ENCODE measurements around the gene PHKB. TPM values are rescaled to one million over a fixed set of nuclear protein-coding genes. Genes with fewer than 3 reads are reported as not detected.

Gene PHKB
- total and polyA plus RNA-seq, 3 donors from 2014 or later = 66.7 to 168 (median 136) TPM

DNA sequence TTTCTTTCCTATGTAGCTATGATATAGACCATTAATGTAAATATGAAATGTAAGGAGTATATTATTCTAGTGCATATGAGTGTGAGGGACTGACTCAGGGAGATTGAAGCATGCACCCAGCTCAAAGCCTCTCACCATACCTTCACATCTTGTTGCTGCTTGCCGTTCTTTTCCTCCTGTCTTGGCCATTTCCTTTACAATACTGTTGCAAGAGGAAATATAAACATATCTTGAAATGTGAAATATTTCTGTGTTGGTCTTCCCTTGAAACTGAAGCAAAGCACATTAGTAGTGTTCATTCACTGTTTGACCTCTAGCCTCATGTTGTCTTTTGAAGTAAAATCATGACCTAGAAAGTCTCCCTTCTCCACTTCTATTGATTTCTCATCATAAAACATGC, 46.6 kb downstream of the PHKB start:
- H3K9me3 ChIP-seq = no peaks in the 10 kb centered on the region
- TF ChIP-seq, protein P1, sequence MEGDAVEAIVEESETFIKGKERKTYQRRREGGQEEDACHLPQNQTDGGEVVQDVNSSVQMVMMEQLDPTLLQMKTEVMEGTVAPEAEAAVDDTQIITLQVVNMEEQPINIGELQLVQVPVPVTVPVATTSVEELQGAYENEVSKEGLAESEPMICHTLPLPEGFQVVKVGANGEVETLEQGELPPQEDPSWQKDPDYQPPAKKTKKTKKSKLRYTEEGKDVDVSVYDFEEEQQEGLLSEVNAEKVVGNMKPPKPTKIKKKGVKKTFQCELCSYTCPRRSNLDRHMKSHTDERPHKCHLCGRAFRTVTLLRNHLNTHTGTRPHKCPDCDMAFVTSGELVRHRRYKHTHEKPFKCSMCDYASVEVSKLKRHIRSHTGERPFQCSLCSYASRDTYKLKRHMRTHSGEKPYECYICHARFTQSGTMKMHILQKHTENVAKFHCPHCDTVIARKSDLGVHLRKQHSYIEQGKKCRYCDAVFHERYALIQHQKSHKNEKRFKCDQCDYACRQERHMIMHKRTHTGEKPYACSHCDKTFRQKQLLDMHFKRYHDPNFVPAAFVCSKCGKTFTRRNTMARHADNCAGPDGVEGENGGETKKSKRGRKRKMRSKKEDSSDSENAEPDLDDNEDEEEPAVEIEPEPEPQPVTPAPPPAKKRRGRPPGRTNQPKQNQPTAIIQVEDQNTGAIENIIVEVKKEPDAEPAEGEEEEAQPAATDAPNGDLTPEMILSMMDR (IDR thresholded peaks at IDR 0.05) = no peak
- no peak for TF ChIP-seq POLR2A (IDR thresholded peaks at IDR 0.05)
- H3K27ac ChIP-seq = no peak overlapping the region
- H3K36me3 ChIP-seq (ENCODE audit: low read depth, missing control alignments) = no peaks in the 10 kb centered on the region
- DNase-seq = no peak
- WGBS, 2 donors = 60 to 66% methylated on average over 1 of the region's 1 CpG
- H3K27me3 ChIP-seq = no peaks in the 10 kb centered on the region
- H3K4me1 ChIP-seq = no peaks in the 10 kb centered on the region
- intact Hi-C loops (cut with DNase I; ENCODE audit: low total_unique reads) = no loop called here
- H3K4me3 ChIP-seq = no peak overlapping the region

DNA sequence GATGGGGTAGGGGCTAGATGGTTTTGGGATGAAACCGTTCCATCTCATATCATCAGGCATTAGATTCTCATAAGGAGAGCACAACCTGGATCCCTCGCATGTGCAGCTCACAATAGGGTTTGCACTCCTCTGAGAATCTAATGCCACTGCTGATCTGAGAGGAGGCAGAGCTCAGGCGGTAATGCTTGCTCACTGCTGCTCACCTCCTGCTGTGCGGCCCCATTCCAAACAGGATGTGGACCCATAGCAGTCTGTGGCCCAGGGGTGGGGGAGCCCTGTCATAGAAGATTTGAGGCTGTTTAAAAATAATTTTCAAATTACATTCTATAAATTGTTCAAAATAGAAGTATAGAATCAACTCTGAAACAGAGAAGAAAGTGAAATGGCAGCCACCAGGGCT, 50.8 kb downstream of the PHKB start:
- Histone ChIP-seq H3K9me3 (no peaks in the 10 kb centered on the region), H3K36me3 (ENCODE audit: low read depth, missing control alignments) (no peaks in the 10 kb centered on the region), H3K4me3 (no peak overlapping the region), H3K27ac (no peak overlapping the region), H3K4me1 (no peaks in the 10 kb centered on the region), H3K27me3 (no peaks in the 10 kb centered on the region)
- intact Hi-C loops (cut with DNase I; ENCODE audit: low total_unique reads) = no loop called here
- TF ChIP-seq POLR2A (IDR thresholded peaks at IDR 0.05) = no peak
- WGBS, 2 donors = 96 to 98% methylated on average over 4 of the region's 4 CpGs
- DNase-seq = no peak

DNA sequence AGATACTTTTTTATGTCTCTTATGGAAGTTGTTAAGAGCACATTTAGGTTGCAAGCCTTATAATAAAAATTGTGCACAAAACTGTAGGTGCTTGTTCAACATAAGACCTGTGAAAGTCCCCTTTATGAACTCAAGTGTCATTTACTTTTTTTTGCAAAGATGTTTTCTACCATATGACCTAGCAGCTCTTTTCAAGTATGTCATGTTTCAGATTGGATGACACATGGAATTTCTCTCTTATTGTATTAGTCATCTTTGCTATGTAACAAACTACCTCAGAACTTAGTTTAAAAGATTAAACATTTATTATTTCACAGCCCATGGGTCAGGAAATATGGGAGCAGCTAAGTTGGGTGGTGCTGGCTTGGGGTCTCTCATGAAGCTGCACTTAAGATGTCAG, 57.9 kb downstream of the PHKB start:
- H3K27me3 ChIP-seq = no peaks in the 10 kb centered on the region
- no peaks in the 10 kb centered on the region for H3K9me3 ChIP-seq
- H3K36me3 ChIP-seq (ENCODE audit: low read depth, missing control alignments) = no peaks in the 10 kb centered on the region
- no peak overlapping the region for H3K27ac ChIP-seq
- H3K4me1 ChIP-seq = no peaks in the 10 kb centered on the region
- no peak overlapping the region for H3K4me3 ChIP-seq
- intact Hi-C loops (cut with DNase I; ENCODE audit: low total_unique reads) = no loop called here
- DNase-seq = no peak
- TF ChIP-seq, protein P1 (IDR thresholded peaks at IDR 0.05) = no peak
- TF ChIP-seq POLR2A (IDR thresholded peaks at IDR 0.05) = no peak

DNA sequence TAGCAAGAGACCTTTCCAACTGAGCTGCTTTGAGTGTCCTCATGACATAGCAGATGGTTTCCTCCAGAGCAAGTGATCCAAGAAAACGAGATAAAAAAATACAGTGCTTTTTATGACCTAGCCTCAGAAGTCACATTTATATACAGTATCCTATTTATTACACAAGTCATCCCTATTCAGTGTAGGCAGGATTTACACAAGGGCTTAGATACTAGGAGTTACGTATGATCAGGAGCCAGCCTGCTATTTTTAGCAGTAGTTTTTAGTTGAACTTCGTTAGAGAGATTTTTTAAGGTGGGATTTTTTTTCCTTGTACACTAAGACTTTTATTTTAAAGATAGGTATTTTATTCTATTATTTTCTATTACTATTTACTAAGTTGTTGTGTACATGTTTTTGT, 58.4 kb downstream of the PHKB start:
- no peaks in the 10 kb centered on the region for H3K36me3 ChIP-seq (ENCODE audit: low read depth, missing control alignments)
- no peak overlapping the region for H3K27ac ChIP-seq
- no peak overlapping the region for H3K4me3 ChIP-seq
- H3K9me3 ChIP-seq = no peaks in the 10 kb centered on the region
- TF ChIP-seq, protein P1 (IDR thresholded peaks at IDR 0.05) = no peak
- no peak for TF ChIP-seq POLR2A (IDR thresholded peaks at IDR 0.05)
- WGBS, 2 donors = 54 to 60% methylated on average over 3 of the region's 3 CpGs
- intact Hi-C loops (cut with DNase I; ENCODE audit: low total_unique reads) = no loop called here
- no peaks in the 10 kb centered on the region for H3K4me1 ChIP-seq
- no peaks in the 10 kb centered on the region for H3K27me3 ChIP-seq
- no peak for DNase-seq

DNA sequence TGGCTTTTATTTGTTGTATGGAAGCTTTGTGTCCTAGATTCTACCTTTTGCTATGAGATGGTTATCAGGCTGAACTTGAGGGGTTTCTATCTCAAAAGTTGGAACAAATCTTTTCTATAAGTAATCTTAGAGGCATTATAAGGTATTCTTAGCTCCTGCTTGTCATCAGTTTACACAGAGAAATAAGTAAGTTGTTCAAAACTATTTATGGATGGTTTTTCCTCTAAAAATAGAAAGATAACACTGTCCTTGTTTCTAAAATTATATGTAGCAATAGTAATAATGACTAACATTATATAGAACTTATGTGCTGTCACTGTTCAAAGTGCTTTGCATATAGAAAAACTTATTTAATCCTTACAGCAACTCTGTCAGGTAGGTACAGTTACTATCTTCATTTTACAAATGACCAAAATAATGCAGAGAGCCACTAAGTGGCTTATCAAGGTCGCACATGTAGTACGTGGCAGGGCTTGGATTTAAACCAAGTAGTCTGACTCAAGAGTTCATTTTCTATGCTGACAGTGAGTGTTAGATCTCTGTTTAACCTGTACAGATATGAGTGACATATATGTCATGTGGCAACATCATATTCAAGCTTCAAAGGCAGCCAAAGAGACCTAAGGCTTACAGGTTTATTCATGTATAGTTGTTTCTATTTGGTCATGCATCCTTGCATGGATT, 59.0 kb downstream of the PHKB start:
- intact Hi-C loops (cut with DNase I; ENCODE audit: low total_unique reads) = no loop called here
- no peaks in the 10 kb centered on the region for H3K36me3 ChIP-seq (ENCODE audit: low read depth, missing control alignments)
- no peak overlapping the region for H3K27ac ChIP-seq
- no peaks in the 10 kb centered on the region for H3K27me3 ChIP-seq
- no peak for DNase-seq
- no peak for TF ChIP-seq POLR2A (IDR thresholded peaks at IDR 0.05)
- TF ChIP-seq, protein P1 (IDR thresholded peaks at IDR 0.05) = no peak
- H3K9me3 ChIP-seq = no peaks in the 10 kb centered on the region
- WGBS, 2 donors = 41 to 48% methylated on average over 2 of the region's 2 CpGs
- H3K4me3 ChIP-seq = no peak overlapping the region
- H3K4me1 ChIP-seq = no peaks in the 10 kb centered on the region
